ENCODE measurements around the gene GJA3.

DNA sequence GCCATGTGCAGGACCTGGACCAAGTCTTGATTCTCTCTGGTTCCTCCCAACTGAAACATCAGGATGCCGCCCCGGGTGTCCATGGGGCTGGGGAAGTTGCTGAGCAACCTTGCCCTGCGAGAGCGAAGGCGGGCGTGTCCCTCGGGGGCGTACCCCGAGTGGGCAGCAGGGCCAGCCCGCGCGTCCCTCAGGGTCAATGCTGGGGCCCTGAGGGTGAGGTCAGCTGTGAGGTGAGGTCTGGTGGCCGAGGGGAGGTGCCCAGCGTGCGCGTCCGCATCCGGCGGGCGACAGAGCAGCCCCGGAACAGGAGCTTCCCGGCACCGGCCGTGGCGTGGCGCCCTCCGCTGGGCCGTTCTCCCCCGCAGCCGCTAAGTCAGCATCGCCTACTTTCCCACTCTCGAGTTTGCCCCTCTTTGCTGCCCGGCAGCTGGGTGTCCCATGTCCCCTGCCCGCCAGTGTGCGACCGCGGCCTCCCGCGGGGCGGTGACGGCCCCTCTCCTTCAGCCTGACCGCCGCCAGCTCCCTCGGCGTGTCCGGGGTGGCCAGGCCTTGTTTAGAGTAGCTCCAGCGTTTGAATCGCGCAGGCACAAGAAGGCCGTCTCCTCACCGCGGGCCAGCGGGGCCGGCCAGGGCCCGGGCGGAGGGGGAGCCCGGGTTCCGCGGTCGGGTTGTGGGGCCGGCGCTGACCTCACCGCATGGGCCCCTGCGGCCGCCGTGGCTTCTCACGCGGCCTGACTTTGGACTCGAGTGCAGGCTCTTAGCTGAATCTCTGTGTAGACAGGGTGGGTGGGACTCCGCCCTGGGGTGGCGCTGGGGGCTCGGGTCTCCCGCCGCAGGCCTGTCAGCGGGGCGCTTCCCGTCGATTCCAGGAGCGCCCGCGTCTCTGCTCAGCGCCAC, 33.0 kb downstream of the GJA3 start:
- TF ChIP-seq SP1 (IDR thresholded peaks at IDR 0.05) (no peak), NFRKB (IDR thresholded peaks at IDR 0.05) (no peak), ELF4 (IDR thresholded peaks at IDR 0.05) (no peak), SUZ12 (IDR thresholded peaks at IDR 0.05) (no peak), HDGF (IDR thresholded peaks at IDR 0.05; ENCODE audit: borderline replicate concordance) (no peak), LEF1 (IDR thresholded peaks at IDR 0.05; ENCODE audit: borderline replicate concordance) (no peak), TARDBP (IDR thresholded peaks at IDR 0.05) (no peak), BHLHE40 (IDR thresholded peaks at IDR 0.05; ENCODE audit: borderline replicate concordance) (no peak), ARNT (IDR thresholded peaks at IDR 0.05) (no peak), FOXK2 (IDR thresholded peaks at IDR 0.05) (no peak), FOXA1 (IDR thresholded peaks at IDR 0.05) (no peak)

Measured in HEK293T (cell line).